Suprapubic skin (tissue), 4 donors: ENCODE measurements around the gene LMOD1.

Source experiments
- POLR2A ChIP-seq, 2 donors: fragments of 450-650 bp; IDR thresholded peaks; one replicate each; pipeline ENCODE4 v1.6.1; 2017; ENCODE audit warnings: antibody characterized with exemption in 2 of 2, mild to moderate bottlenecking in 2 of 2, moderate library complexity in 2 of 2
- POLR2AphosphoS5 ChIP-seq, 3 donors: sonication (generic); formaldehyde crosslinking; IDR thresholded peaks; one replicate each; pipeline ENCODE4 v1.6.1; 2017; ENCODE audit warnings: antibody characterized with exemption in 3 of 3
- TF ChIP-seq, protein P1 (sequence below), 2 donors: fragments of 200-600 bp in 1 of 2; fragments of 450-650 bp in 1 of 2; sonication (generic) in 1 of 2; IDR thresholded peaks; one replicate each; pipeline ENCODE4 v1.5.1; 2016 to 2019; ENCODE audit warnings: antibody characterized with exemption in 2 of 2, mild to moderate bottlenecking in 1 of 2, moderate library complexity in 1 of 2

DNA sequence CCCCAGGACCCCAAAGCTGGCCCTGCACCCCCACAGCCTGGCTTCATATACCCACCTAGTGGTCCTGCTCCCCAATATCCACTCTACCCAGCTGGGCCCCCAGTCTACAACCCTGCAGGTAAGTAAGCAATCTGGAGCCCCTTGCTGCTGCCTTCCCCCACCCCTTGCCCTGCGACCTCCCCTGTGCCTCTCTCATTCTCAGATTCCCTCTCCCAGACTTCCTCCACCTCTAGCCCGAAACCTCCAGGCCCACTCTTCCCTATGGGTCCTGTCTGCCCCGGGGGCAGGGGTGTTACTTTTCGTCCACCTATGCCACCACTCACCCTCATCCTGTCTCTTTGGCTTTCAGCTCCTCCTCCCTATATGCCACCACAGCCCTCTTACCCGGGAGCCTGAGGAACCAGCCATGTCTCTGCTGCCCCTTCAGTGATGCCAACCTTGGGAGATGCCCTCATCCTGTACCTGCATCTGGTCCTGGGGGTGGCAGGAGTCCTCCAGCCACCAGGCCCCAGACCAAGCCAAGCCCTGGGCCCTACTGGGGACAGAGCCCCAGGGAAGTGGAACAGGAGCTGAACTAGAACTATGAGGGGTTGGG, 54.8 kb downstream of the LMOD1 start:
- TF ChIP-seq, protein P1, sequence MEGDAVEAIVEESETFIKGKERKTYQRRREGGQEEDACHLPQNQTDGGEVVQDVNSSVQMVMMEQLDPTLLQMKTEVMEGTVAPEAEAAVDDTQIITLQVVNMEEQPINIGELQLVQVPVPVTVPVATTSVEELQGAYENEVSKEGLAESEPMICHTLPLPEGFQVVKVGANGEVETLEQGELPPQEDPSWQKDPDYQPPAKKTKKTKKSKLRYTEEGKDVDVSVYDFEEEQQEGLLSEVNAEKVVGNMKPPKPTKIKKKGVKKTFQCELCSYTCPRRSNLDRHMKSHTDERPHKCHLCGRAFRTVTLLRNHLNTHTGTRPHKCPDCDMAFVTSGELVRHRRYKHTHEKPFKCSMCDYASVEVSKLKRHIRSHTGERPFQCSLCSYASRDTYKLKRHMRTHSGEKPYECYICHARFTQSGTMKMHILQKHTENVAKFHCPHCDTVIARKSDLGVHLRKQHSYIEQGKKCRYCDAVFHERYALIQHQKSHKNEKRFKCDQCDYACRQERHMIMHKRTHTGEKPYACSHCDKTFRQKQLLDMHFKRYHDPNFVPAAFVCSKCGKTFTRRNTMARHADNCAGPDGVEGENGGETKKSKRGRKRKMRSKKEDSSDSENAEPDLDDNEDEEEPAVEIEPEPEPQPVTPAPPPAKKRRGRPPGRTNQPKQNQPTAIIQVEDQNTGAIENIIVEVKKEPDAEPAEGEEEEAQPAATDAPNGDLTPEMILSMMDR (IDR thresholded peaks at IDR 0.05) = no peak
- no peak for TF ChIP-seq POLR2A (IDR thresholded peaks at IDR 0.05)
- no peak for TF ChIP-seq POLR2AphosphoS5 (IDR thresholded peaks at IDR 0.05)
